Naive thymus-derived CD4-positive, alpha-beta T cell (primary cell): ENCODE measurements around the gene NPL. TPM values are rescaled to one million over a fixed set of nuclear protein-coding genes. Genes with fewer than 3 reads are reported as not detected.

Experiments
- ATAC-seq: fragments of 150-1000 bp; cut with Tn5 transposase; 2 replicates; pipeline ENCODE4 v1.10.0; 2021; ENCODE audit warnings: mild to moderate bottlenecking, moderate library complexity
- CTCF ChIA-PET: fragments of 350-600 bp; sonication (Branson Sonifier 250); formaldehyde crosslinking; loops from one replicate; lab custom pipeline; 2021; ENCODE audit warnings: antibody characterized with exemption; lab: Charles Lee
- POLR2A ChIA-PET: fragments of 350-600 bp; sonication (Branson Sonifier 250); formaldehyde crosslinking; loops from one replicate; lab custom pipeline; 2021; ENCODE audit warnings: antibody characterized with exemption, inconsistent platforms; lab: Charles Lee
- DNase-seq, 9 donors: peaks; one replicate each; pipeline versions ENCODE4 v3.0.0 to v3.0.0-alpha.2; 2020 to 2022; ENCODE audit warnings: mixed read lengths in 1 of 9
- H3K27ac ChIP-seq: one replicate; pipeline ENCODE4 v1.7.0; 2013; ENCODE audit warnings: mild to moderate bottlenecking, low read depth, low read length, moderate library complexity
- H3K27me3 ChIP-seq, 2 donors: one replicate each; pipeline ENCODE4 v1.7.0; 2013; ENCODE audit warnings: low read length in 2 of 2, mild to moderate bottlenecking in 2 of 2, moderate library complexity in 2 of 2; ENCODE audit not compliant: control insufficient read depth in 2 of 2, insufficient read depth in 2 of 2
- H3K36me3 ChIP-seq, 3 experiments: 1 replicate in 2 of 3; 2 replicates in 1 of 3; pipeline ENCODE4 v1.7.0; 2013; ENCODE audit warnings: low read length in 3 of 3, mild to moderate bottlenecking in 3 of 3, moderate library complexity in 1 of 3; ENCODE audit not compliant: insufficient read depth in 3 of 3, control insufficient read depth in 2 of 3
- H3K4me1 ChIP-seq, 2 donors: one replicate each; pipeline ENCODE4 v1.7.0; 2013; ENCODE audit warnings: low read length in 2 of 2, mild to moderate bottlenecking in 2 of 2, moderate library complexity in 1 of 2; ENCODE audit not compliant: control insufficient read depth in 2 of 2, insufficient read depth in 2 of 2
- H3K4me3 ChIP-seq: 2 replicates; pipeline ENCODE4 v1.7.0; 2013; ENCODE audit warnings: mild to moderate bottlenecking, low read length
- H3K9me3 ChIP-seq, 3 experiments: 1 replicate in 2 of 3; 2 replicates in 1 of 3; pipeline ENCODE4 v1.7.0; 2013; ENCODE audit warnings: low read length in 3 of 3; ENCODE audit not compliant: control insufficient read depth in 2 of 3
- H3K27ac Mint-ChIP-seq, 9 donors: one replicate each; pipeline ENCODE4 v1.8.0; 2020 to 2022; ENCODE audit warnings: mixed read lengths in 9 of 9, mild to moderate bottlenecking in 8 of 9, moderate library complexity in 5 of 9, inconsistent platforms in 2 of 9
- H3K27me3 Mint-ChIP-seq, 5 donors: one replicate each; pipeline ENCODE4 v1.8.0; 2021 to 2022; ENCODE audit warnings: mixed read lengths in 5 of 5, mild to moderate bottlenecking in 1 of 5
- H3K36me3 Mint-ChIP-seq, 5 donors: one replicate each; pipeline ENCODE4 v1.8.0; 2020 to 2022; ENCODE audit warnings: mixed read lengths in 5 of 5, mild to moderate bottlenecking in 3 of 5, inconsistent platforms in 1 of 5
- H3K4me1 Mint-ChIP-seq, 7 donors: one replicate each; pipeline ENCODE4 v1.8.0; 2020 to 2022; ENCODE audit warnings: mixed read lengths in 7 of 7, mild to moderate bottlenecking in 3 of 7, inconsistent platforms in 1 of 7
- H3K4me3 Mint-ChIP-seq, 10 donors: one replicate each; pipeline ENCODE4 v1.8.0; 2020 to 2022; ENCODE audit warnings: mild to moderate bottlenecking in 10 of 10, mixed read lengths in 10 of 10, moderate library complexity in 6 of 10, inconsistent platforms in 2 of 10
- H3K9me3 Mint-ChIP-seq, 11 donors: one replicate each; pipeline ENCODE4 v1.8.0; 2020 to 2022; ENCODE audit warnings: mixed read lengths in 11 of 11, mild to moderate bottlenecking in 4 of 11, inconsistent platforms in 1 of 11, moderate library complexity in 1 of 11
- intact Hi-C, 2 donors: fragments of 100-400 bp; cut with micrococcal nuclease; formaldehyde crosslinking; loops; one replicate each; pipeline ENCODE4 v1.15.1; 2023
- polyA plus RNA-seq, 2 donors: library from polyadenylated mRNA; unstranded; fragments of 300-500 nt; fragmentation: Illumina TruSeq; gene quantifications; one replicate each; pipeline ENCODE4 v1.2.3, GENCODE V29; 2021
- total RNA-seq, 6 experiments: library from RNA in 5 of 6; stranded (reverse) in 5 of 6; gene quantifications; 1 replicate in 5 of 6; 2 replicates in 1 of 6; pipeline ENCODE4 v1.2.3 and lab custom pipeline; 2021 to 2026

Gene NPL
- total and polyA plus RNA-seq, 7 experiments from 2014 or later: 3.0 to 20.8 (median 6.9) TPM

DNA sequence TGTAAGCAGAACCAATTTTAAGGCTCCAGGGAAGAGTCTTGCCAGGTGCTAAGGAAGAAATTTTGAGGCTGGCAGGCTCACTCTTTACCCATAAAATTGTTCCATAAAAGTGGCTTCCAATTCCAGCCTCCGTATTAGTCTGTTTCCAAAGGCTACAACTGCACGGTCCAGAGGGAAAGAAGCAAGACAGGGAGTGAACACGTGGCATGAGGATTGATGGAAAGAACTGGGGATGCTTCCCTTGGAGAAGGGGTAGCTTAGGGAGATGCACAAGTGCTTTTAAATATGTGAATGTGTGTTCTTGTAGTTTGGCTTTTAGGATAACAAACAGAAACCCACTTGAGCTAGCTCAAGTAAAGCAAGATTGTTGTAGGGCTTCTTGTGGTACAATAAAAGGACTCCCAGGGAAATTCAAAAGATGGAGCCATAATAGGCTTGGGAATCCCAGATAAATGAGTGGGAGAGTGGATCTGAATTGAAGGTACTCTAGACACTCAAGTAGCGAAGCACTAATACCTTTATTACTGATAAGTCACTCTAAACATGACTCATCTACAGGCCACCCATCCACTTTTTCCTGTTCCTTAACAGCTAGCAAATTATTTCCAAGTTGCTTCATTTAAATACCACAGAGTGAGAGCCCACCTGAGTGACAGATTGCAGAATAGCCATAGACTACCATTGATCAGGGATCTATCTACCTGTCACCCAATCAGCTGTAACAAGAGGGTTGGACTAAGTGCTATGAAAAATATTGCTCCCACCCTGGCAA is 34.8 kb upstream of the NPL start:
- H3K9me3 ChIP-seq: no peaks in the 10 kb centered on the region
- no peak for DNase-seq
- H3K27me3 ChIP-seq: no peaks in the 10 kb centered on the region
- ChIA-PET POLR2A (no interaction called here), CTCF (no interaction called here)
- H3K4me1 Mint-ChIP-seq: no peaks in the 10 kb centered on the region
- no peak overlapping the region for H3K4me3 Mint-ChIP-seq
- H3K27ac Mint-ChIP-seq: no peak overlapping the region
- no peak overlapping the region for H3K4me3 ChIP-seq
- no peak for ATAC-seq
- no peaks in the 10 kb centered on the region for H3K36me3 Mint-ChIP-seq
- H3K9me3 Mint-ChIP-seq: peaks cover 0 to 1% (median 0%) of the 10 kb centered on the region in 11 donors
- no peaks in the 10 kb centered on the region for H3K4me1 ChIP-seq
- no peaks in the 10 kb centered on the region for H3K36me3 ChIP-seq
- intact Hi-C loops: no loop called here
- H3K27me3 Mint-ChIP-seq: peaks cover 0 to 19% (median 4%) of the 10 kb centered on the region in 5 donors
- H3K27ac ChIP-seq: no peak overlapping the region

DNA sequence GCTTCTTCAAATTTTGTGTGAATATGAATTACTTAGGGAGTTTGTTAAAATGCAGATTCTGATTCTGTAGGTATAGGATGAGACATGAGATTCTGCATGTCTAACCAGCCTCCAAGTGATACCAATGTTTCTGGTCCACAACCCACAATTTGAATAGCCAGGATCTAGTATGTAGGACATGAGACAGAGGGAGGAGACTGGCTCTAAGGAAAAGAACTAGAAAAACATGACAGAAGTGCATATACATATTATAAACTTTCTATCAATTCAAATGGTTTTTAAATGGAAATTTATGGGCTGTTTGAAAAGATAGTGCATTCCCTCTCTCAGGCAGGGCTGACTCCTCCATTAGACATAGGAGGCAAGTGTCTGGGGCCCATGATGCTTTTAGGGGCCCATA is 33.9 kb upstream of the NPL start:
- Mint-ChIP-seq H3K27ac (no peak overlapping the region), H3K27me3 (peaks cover 0 to 18% (median 4%) of the 10 kb centered on the region in 5 donors), H3K4me1 (no peaks in the 10 kb centered on the region), H3K9me3 (peaks cover 0 to 1% (median 0%) of the 10 kb centered on the region in 11 donors), H3K4me3 (no peak overlapping the region), H3K36me3 (no peaks in the 10 kb centered on the region)
- Histone ChIP-seq H3K4me3 (no peak overlapping the region), H3K9me3 (no peaks in the 10 kb centered on the region), H3K27ac (no peak overlapping the region), H3K27me3 (no peaks in the 10 kb centered on the region), H3K36me3 (no peaks in the 10 kb centered on the region), H3K4me1 (no peaks in the 10 kb centered on the region)
- intact Hi-C loops: no loop called here
- ChIA-PET CTCF (no interaction called here), POLR2A (no interaction called here)
- DNase-seq (no peak), ATAC-seq (no peak)

DNA sequence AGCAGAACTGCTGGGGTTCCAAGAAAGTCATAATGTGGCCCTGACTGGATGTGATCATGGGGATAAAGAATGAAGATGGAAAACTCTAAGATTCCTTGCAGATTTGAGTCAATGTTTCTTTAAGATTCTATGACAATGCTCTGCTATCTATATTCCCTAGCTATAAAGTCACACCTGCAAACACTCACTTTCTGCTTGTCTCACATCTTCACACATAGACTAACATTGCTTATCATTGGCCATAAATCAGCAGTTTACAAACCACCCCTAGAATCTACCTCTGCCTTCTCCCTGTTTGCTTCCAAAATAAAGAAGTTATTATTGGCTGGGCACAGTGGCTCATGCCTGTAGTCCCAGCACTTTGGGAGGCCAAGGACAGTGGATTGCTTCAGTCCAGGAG is 33.1 kb upstream of the NPL start:
- ChIA-PET CTCF (no interaction called here), POLR2A (no interaction called here)
- Mint-ChIP-seq H3K4me3 (no peak overlapping the region), H3K9me3 (peaks cover 0 to 7% (median under 1%) of the 10 kb centered on the region in 11 donors), H3K27me3 (peaks cover 0 to 14% (median 0%) of the 10 kb centered on the region in 5 donors), H3K36me3 (peaks cover 0 to 1% (median 0%) of the 10 kb centered on the region in 5 donors), H3K4me1 (no peaks in the 10 kb centered on the region), H3K27ac (no peak overlapping the region)
- no peak overlapping the region for H3K4me3 ChIP-seq
- no peak overlapping the region for H3K27ac ChIP-seq
- intact Hi-C loops: no loop called here
- H3K27me3 ChIP-seq: no peaks in the 10 kb centered on the region
- H3K9me3 ChIP-seq: no peaks in the 10 kb centered on the region
- DNase-seq (no peak), ATAC-seq (no peak)
- no peaks in the 10 kb centered on the region for H3K4me1 ChIP-seq
- no peaks in the 10 kb centered on the region for H3K36me3 ChIP-seq

DNA sequence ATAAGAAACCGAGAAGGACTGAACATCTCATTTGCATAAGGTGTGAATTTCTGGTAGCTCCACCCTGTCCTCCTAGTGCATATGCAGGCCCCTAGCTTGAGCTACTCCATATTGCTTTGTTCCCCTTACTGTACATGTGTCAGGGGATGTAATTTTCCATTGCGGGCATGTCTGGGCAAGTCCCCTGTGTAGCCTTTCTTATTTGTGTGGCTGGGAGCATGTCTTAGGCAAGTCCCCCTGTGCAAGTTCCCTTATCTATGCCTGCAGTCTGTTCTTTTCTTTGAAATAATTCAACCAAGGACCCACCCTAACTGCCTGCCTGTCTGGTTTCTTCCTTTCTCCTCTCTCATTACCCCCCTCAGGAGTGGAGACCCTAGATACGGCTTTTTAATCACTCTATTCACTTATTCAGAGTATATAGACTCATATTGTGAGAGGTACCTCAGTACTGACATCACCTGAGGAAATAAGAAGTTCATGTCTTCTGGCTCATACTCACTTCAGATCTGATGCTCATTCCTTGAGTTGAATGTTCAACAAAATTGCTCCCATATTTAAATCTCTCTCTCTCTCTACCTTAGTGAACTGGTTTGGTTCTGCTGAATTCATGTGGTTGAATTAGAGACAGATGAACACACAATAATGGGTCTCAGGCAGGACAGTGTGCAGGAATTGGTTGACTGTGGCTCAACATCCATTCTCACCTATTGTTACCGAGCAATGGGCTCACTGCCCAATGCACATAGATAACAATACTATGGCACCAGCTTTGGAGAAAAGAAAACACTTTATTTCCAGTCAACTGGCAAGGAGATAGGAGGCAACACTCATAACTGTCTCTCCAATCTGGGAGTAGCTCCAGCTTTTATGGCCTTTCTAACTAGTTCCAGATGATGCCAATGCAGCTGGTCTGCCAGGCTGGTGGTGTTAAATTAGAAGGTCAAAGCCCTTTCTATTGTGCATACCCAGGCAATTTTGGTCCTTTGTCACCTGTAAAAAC is 27.9 kb upstream of the NPL start:
- intact Hi-C loops: no loop called here
- DNase-seq: no peak
- Mint-ChIP-seq H3K4me1 (peaks cover 0 to 5% (median 0%) of the 10 kb centered on the region in 7 donors), H3K27ac (no peak overlapping the region), H3K27me3 (peaks cover 6 to 19% (median 9%) of the 10 kb centered on the region in 5 donors), H3K4me3 (no peak overlapping the region), H3K36me3 (peaks cover 0 to 9% (median 0%) of the 10 kb centered on the region in 5 donors), H3K9me3 (peaks cover 0 to 12% (median 6%) of the 10 kb centered on the region in 11 donors)
- Histone ChIP-seq H3K27ac (no peak overlapping the region), H3K4me1 (no peaks in the 10 kb centered on the region), H3K27me3 (no peaks in the 10 kb centered on the region), H3K9me3 (no peaks in the 10 kb centered on the region), H3K4me3 (no peak overlapping the region), H3K36me3 (no peaks in the 10 kb centered on the region)
- POLR2A ChIA-PET: no interaction called here
- CTCF ChIA-PET: no interaction called here
- ATAC-seq: no peak

DNA sequence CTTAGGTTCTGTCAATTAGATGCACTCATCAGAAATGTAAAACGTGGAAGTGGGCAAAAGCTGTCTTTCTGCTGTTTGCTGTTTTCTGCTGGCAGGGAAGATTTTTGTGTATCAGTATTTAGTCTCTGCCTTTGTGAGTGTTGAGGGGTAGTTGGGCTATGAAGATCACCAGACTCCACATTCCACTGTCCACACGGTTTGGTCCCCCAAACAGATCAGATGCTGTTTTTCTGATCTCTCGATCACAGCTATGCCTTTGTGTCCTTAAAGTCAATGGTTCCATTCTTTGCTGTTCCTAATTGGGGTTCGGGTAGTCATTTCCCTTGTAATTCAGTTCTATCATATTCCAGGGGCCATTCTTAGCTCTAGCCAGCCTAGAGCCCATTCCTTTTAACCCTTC is 27.0 kb upstream of the NPL start:
- ATAC-seq (no peak), DNase-seq (no peak)
- no peaks in the 10 kb centered on the region for H3K4me1 ChIP-seq
- H3K4me3 Mint-ChIP-seq: no peak overlapping the region
- no peaks in the 10 kb centered on the region for H3K36me3 ChIP-seq
- no peak overlapping the region for H3K4me3 ChIP-seq
- H3K27ac ChIP-seq: no peak overlapping the region
- intact Hi-C loops: no loop called here
- peaks cover 0 to 5% (median 0%) of the 10 kb centered on the region in 7 donors for H3K4me1 Mint-ChIP-seq
- peaks cover 0 to 12% (median 6%) of the 10 kb centered on the region in 11 donors for H3K9me3 Mint-ChIP-seq
- peaks cover 6 to 19% (median 9%) of the 10 kb centered on the region in 5 donors for H3K27me3 Mint-ChIP-seq
- CTCF ChIA-PET: no interaction called here
- no peaks in the 10 kb centered on the region for H3K9me3 ChIP-seq
- no peak overlapping the region for H3K27ac Mint-ChIP-seq
- POLR2A ChIA-PET: no interaction called here
- H3K36me3 Mint-ChIP-seq: peaks cover 0 to 9% (median 0%) of the 10 kb centered on the region in 5 donors
- no peaks in the 10 kb centered on the region for H3K27me3 ChIP-seq

DNA sequence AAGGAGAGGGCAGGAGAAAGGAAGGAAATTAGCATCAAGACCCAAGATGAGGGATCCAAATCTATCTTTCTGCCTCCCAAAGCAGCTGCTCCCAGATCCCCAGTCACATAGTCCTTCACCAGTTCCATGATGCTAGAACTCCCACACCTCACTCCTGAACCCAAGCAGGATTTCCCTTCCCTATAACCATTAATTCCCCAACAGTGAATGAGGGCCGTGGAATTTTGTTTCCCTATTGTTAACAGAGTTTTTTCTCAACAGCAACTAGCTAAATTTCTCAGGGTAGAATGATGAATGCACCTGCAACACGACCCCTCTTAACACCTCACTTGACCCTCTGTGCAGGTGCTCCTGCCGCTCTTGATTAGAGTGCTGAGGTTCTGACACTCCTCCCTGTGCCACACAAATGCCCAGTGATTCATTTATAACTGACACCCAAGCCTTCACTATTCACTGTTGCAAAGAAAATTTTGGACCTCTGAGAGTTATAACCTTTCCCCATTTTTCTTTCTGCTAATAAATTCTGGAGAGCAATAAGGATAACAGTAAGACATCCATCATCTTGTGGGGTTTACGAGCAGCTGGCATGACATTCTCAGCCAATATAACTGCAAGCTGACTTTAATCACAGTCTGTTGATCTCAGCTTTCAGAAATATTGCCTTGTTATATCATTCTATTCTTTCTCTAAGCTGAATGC is 25.4 kb upstream of the NPL start:
- H3K9me3 ChIP-seq: no peaks in the 10 kb centered on the region
- no peak overlapping the region for H3K27ac ChIP-seq
- no peak overlapping the region for H3K27ac Mint-ChIP-seq
- H3K4me1 Mint-ChIP-seq: peaks cover 0 to 5% (median 0%) of the 10 kb centered on the region in 7 donors
- H3K27me3 ChIP-seq: no peaks in the 10 kb centered on the region
- ATAC-seq (no peak), DNase-seq (no peak)
- H3K36me3 ChIP-seq: no peaks in the 10 kb centered on the region
- intact Hi-C loops: no loop called here
- peaks cover 7 to 21% (median 9%) of the 10 kb centered on the region in 5 donors for H3K27me3 Mint-ChIP-seq
- H3K4me1 ChIP-seq: no peaks in the 10 kb centered on the region
- ChIA-PET CTCF (interaction anchor here (0.7 to 1.2 kb wide), 2 partner anchors 169 to 621 kb away, joined by 3 read pairs; no protein-coding TSS in a partner anchor), POLR2A (interaction anchor here (0.6 kb wide), 1 partner anchor 161 kb away, joined by 3 read pairs; no protein-coding TSS in a partner anchor)
- peaks cover 0 to 12% (median 6%) of the 10 kb centered on the region in 11 donors for H3K9me3 Mint-ChIP-seq
- H3K4me3 ChIP-seq: no peak overlapping the region
- no peak overlapping the region for H3K4me3 Mint-ChIP-seq
- H3K36me3 Mint-ChIP-seq: peaks cover 0 to 9% (median 0%) of the 10 kb centered on the region in 5 donors
